ENCODE data around the gene ACE.

DNA sequence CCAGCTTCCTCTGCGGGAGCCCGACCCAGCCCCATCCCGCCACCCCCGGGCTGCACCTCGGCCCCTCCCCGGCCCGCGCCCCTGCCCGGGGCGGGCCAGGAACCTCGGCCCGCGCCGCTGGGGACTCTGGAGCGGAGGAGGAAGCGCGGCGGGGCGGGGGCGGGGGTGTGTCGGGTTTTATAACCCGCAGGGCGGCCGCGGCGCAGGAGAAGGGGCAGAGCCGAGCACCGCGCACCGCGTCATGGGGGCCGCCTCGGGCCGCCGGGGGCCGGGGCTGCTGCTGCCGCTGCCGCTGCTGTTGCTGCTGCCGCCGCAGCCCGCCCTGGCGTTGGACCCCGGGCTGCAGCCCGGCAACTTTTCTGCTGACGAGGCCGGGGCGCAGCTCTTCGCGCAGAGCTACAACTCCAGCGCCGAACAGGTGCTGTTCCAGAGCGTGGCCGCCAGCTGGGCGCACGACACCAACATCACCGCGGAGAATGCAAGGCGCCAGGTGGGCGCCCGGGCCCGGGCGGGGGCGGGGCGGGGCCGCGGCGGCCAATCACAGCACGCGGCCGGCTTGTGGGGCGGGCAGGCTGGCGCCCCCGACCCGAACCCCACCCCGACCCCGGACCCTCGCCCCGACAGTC lies at the start of gene ACE:
- no peak for TF ChIP-seq EZH2phosphoT487 (IDR thresholded peaks at IDR 0.05; ENCODE audit: borderline replicate concordance, low read length)
- TF ChIP-seq, protein P1, sequence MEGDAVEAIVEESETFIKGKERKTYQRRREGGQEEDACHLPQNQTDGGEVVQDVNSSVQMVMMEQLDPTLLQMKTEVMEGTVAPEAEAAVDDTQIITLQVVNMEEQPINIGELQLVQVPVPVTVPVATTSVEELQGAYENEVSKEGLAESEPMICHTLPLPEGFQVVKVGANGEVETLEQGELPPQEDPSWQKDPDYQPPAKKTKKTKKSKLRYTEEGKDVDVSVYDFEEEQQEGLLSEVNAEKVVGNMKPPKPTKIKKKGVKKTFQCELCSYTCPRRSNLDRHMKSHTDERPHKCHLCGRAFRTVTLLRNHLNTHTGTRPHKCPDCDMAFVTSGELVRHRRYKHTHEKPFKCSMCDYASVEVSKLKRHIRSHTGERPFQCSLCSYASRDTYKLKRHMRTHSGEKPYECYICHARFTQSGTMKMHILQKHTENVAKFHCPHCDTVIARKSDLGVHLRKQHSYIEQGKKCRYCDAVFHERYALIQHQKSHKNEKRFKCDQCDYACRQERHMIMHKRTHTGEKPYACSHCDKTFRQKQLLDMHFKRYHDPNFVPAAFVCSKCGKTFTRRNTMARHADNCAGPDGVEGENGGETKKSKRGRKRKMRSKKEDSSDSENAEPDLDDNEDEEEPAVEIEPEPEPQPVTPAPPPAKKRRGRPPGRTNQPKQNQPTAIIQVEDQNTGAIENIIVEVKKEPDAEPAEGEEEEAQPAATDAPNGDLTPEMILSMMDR (conservative IDR thresholded peaks at IDR 0.05; ENCODE audit: low read depth, low read length): no peak
- no peak for TF ChIP-seq EZH2 (IDR thresholded peaks at IDR 0.05; ENCODE audit: low read length, unreplicated experiment)

All from PC-3 (cell line).